ENCODE data around the gene NRSN2.

Gene NRSN2, protein sequence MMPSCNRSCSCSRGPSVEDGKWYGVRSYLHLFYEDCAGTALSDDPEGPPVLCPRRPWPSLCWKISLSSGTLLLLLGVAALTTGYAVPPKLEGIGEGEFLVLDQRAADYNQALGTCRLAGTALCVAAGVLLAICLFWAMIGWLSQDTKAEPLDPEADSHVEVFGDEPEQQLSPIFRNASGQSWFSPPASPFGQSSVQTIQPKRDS

DNA sequence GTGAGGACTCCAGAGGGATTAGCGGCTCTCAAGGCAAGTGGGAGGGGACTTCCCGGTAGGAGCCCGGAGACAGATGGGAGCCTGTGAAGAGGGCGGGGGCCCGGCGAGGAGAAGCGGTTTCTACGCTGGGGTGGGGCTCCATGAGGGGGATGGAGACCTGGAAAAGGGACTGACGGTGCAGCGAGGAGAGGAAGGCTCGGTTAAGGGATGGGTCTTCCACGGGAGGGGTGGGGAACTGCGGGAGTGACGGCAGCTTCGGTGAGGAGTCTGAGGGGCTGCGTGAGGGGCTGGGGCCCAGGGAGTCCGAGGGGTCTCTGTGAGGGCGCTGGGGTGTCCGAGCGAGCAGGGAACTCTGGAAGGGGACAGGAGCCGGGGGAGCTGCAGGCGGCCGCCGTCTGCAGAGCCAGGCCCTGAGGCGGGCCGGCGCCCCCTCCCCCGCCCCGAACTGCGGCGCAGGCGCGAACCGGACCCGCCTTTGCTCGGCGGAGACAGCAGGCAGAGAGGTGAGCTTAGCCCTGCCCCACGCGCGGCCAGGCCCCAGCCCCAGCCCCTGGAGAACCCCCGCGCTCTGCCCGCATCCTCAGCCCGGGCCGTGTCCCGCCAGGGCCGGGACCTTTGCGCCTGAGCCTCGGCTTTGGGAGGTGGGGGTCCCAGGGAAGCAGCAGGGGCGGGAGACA, at the start of gene NRSN2:
NRSN2 (plus strand) TSS at position 472 of the 677 bp plus-strand sequence. CDS start 2,533 bp downstream, outside the sequence.
- no peak for DNase-seq (ENCODE audit: low read depth in 3 of 3)

DNA sequence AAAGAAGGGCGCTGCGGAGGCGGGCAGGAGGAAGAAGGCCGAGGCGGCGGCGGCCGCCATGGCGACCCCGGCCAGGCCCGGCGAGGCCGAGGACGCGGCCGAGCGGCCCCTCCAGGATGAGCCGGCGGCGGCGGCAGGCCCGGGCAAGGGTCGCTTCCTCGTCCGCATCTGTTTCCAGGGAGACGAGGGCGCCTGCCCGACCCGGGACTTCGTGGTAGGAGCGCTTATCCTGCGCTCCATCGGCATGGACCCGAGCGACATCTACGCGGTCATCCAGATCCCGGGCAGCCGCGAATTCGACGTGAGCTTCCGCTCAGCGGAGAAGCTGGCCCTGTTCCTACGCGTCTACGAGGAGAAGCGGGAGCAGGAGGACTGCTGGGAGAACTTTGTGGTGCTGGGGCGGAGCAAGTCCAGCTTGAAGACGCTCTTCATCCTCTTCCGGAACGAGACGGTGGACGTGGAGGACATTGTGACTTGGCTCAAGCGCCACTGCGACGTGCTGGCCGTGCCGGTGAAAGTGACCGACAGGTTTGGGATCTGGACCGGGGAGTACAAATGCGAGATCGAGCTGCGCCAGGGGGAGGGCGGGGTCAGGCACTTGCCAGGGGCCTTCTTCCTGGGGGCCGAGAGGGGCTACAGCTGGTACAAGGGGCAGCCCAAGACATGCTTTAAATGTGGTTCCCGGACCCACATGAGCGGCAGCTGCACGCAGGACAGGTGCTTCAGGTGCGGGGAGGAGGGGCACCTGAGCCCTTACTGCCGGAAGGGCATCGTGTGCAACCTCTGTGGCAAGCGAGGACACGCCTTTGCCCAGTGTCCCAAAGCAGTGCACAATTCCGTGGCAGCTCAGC, 48.8 kb upstream of the NRSN2 start:
- peak; percentile 5 to 29 (median 11) for DNase-seq (ENCODE audit: low read depth in 3 of 3)

DNA sequence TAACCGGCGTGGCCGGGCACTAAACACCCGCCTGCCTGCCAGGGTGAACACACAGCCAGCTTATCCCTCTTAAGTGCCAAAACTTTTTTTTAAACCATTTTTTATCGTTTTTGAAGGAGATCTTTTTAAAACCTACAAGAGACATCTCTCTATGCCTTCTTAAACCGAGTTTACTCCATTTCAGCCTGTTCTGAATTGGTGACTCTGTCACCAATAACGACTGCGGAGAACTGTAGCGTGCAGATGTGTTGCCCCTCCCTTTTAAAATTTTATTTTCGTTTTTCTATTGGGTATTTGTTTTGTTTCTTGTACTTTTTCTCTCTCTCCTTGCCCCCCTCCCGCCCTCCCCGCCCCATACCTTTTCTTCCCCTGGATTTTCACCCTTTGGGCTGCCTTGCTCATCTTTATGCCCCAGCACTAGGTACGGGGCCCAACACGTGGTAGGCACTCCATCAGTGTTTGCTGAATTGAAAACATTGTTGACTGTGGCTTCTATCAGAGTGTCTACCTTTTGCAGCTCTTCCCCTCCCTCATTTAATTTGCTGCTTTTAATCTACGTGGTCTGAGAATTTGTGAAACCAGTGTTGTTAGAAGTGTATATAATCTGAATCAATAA, 48.0 kb upstream of the NRSN2 start:
- DNase-seq (ENCODE audit: low read depth in 3 of 3), result no peak

GRCh38 chr20:300345-300990, 46.4 kb upstream of the NRSN2 start:
- no peak for DNase-seq (ENCODE audit: low read depth in 3 of 3)

DNA sequence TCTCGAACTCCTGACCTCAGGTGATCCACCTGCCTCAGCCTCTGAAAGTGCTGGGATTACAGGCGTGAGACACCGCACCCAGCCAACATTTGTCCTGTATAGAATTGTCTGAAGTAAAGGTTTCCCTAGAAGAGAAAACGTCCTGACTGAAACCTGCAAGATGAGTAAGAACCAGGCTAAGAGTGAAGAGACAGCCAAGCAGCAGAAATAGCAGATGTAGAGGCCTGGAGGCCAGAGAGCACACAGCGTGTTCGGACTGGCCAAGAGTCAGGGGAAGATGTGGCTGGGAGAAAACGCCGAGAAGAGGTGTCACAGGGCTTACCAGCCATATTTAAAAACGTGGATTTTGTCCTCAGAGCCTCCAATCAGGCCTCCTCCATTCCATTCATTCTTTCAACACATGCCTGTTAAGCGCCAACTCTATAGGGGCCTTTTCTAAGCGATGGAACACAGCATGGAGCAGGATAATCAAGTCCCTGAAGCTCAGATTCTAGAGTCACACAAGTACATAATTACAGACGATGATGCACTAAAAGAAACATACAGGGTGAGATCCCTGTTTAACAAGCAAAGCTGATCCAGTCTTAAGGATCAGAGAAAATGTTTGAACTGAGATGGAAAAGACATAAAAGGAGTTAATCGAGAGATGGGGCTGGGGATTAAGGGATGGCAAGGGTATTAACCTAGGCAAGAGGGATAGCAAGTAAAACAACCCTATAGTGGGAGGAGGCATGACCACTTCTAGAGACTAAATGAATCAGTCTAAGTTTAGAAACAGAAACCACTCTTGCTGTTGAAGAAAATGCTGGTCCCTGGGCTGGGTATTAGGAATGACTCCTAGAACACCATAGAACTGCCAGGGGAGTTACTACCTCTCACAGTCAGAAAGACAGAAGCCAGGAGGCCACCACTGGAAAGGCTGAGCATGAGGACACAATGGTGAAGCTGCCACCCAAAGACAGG, 44.7 kb upstream of the NRSN2 start:
- no peak for DNase-seq (ENCODE audit: low read depth in 3 of 3)

DNA sequence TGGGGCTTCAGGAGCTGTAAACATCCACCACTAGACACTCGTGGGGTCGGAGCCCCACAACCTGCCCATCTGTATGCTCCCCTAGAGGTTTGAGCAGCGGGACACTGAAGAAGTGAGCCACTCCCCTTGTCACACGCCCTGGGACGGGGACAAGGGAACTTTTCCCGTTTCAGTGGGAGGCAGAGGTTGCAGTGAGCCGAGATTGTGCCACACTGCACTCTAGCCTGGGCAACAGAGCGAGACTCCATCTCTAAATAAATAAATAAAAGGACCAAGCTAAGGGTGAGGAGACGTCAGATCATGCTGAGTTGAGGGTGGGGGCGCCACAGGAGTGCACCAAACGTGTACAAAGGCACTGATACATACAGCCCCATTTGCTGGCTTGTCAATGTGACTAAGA, 41.2 kb upstream of the NRSN2 start:
- no peak for DNase-seq (ENCODE audit: low read depth in 3 of 3)

DNA sequence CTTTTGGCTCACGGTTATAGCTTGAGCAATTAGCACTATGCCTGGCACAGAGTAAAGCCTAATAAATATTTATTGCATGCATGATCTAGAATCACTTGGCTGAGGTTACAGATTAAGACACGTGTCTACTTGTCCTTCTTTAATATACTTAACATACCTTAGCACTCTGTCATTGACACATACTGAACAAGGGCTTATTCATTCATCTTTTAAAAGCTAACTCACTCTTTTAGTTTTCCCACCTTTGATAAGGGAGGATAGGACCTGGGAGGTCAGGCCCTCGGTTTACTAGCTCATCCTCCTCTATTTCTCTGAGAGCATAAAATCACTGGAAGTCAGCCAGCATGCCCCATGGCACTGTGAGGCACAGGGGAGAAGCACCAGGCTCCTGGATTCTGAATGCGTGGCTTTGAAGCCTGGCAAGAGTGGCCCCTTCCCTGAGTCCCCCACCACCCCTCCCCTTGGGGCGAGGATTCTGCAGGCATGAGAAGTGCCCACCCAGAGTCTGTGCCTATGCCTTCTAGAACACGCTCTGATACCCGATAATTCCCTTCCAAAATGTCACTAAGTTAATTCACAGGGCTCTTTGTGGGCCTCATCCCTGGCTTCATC, 38.4 kb upstream of the NRSN2 start:
- no peak for DNase-seq (ENCODE audit: low read depth in 3 of 3)

GRCh38 chr20:309306-309840, 37.5 kb upstream of the NRSN2 start:
- DNase-seq (ENCODE audit: low read depth in 3 of 3), result no peak

DNA sequence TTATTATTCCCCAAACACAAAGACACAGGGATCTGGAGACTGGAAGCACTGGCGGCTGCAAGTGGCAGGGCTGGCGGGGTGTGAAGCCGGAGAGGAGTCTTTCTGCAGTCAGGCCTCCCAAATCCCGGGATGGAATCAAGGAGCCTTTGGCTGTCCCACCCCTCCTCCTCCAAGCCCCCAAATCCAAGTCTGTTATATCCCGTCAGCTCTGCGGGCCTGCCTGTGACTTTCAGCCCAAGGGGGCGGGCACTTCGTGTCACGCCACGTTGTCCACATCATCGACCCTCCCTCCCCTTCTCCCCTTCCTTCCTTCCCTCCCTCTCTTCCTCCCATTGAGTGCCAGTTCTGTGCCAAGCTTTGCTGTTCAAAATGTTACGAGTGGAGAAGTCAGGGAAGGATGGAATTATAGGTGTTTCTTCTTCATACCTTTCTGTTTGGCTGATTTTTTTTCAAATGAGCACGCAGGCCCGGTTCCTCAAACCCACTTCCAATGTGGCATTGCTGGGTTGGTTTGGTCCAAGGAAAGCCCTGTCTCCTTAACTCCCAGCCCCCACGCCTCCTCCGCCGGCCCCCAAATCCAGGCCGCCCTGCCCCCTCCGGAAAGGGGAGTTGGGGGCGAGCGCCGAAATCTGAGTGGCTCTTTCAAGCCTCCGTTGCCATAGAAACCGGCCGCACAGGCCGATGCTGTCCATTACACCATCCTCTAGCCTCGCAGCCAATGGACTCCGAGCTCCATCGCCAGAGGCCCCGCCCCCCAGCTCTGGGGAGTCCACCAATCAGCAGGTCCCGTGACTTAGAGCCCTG, 36.9 kb upstream of the NRSN2 start:
- peak; percentile 52 to 64 (median 57) for DNase-seq (ENCODE audit: low read depth in 3 of 3)

GRCh38 chr20:310645-311044, 36.3 kb upstream of the NRSN2 start:
- DNase-seq (ENCODE audit: low read depth in 3 of 3), result no peak

DNA sequence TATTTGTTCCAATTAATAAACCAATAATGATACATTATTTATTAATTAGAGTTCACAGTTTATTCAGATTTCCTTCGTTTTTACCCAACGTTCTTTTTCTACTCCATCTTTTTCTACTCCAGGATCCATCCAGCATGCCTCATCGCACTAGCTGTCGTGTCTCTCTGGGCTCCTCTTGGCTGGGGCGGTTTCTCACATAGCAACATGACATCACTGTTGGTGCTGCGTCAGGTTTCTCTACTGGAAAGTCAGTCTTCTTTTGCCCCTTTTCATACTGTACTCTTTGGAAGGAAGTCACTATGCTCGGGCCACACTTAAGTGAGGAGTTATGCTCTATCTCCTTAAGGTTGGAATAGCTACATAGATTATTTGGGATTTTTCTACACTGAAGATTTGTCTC, 35.3 kb upstream of the NRSN2 start:
- DNase-seq (ENCODE audit: low read depth in 3 of 3), result no peak

DNA sequence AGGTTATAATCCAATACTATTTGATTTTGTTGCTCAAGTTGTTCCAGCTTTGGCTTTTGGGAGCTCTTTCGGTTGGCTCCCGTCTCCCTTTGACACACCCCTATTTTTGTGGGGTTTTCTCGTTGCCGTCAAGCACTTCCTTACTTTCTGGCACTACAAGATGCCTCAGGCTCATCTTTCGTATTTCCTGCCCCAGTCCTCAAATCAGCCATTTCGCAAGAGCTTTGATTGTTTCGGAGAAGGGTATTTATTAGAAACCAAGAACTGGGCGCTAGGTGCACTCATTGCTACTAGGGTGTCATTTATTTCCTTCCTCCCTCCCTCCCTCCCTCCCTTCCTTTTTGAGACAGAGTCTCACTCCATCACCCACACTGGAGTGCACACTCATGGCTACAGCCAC, 34.8 kb upstream of the NRSN2 start:
- DNase-seq (ENCODE audit: low read depth in 3 of 3), result no peak

DNA sequence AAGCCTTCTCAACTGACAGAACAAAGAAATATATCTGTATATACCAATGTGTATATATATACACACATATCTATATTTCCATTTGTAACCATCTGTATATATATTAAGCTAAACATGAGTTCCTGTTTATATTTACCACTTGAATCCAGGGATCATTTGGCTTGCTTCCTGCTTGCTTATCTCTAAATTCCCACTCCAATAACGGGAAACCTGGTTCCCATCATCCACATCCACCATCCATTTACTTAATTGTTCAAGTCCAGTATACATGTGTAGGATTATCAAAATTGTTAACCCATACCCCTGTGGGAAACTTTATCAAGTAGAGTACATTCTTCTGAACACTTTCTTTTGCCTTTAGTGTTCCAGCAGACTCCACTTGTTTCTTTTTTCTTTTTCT, 34.0 kb upstream of the NRSN2 start:
- DNase-seq (ENCODE audit: low read depth in 3 of 3), result no peak

GRCh38 chr20:313402-313801, 33.5 kb upstream of the NRSN2 start:
- no peak for DNase-seq (ENCODE audit: low read depth in 3 of 3)

- DNase-seq (ENCODE audit: low read depth in 3 of 3), result no peak
Measured at GRCh38 chr20:313948-314347, 33.0 kb upstream of the NRSN2 start.

DNA sequence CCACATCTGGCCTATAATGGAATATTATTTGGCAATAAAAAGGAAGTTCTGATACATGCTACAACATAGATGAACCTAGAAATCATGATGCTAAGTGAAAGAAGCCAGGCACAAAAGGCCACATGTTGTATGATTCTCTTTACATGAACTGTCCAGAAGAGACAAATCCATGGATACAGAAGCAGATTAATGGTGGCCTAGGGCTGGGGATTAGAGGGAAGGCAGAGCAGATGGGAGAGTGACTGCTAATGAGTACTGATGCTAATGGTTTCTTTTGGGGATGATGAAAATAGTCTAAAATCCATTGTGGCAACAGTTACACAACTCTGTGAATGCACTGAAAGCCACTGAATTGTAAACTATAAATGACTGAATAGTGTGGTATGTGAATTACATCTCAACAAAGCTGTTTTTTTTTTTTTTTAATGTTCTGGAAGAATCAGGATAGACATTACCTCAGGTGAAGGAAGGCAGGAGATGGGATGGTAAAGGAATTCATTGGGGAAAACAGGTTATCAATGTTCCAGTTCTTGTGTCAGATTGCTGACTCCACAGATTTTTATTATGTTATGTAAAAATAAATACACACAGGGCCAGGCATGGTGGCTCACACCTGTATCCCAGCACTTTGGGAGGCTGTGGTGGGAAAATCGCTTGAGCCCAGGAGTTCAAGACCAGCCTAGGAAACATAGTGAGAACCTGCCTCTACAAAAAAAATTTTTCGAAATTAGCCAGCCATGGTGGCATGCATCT, 30.4 kb upstream of the NRSN2 start:
- no peak for DNase-seq (ENCODE audit: low read depth in 3 of 3)

- DNase-seq (ENCODE audit: low read depth in 3 of 3), result peak; percentile 81 to 92 (median 90)
Measured at GRCh38 chr20:324177-325044, 22.5 kb upstream of the NRSN2 start.
